HK-2 (cell line): Measurements from ENCODE around the gene TNFAIP1.
"Not testable (repeated sequence)": the region's sequence is repeated elsewhere in the genome, so short reads cannot be mapped to it uniquely, and the experiment has no call there.

Source experiments
- DNase-seq: peaks from one replicate; pipeline ENCODE4 v3.0.0-alpha.2; 2018; ENCODE audit not compliant: unreplicated experiment

The TNFAIP1 gene

GRCh38 chr17:28324781-28325180 lies 10.8 kb upstream of the TNFAIP1 start:
- no peak for DNase-seq

GRCh38 chr17:28325211-28325610 lies 10.3 kb upstream of the TNFAIP1 start:
- no peak for DNase-seq

- DNase-seq, result no peak
These were observed 9.4 kb upstream of the TNFAIP1 start for GRCh38 chr17:28326114-28326513.

- no peak for DNase-seq
These were observed 8.4 kb upstream of the TNFAIP1 start for GRCh38 chr17:28327031-28327607.

GRCh38 chr17:28327709-28328108 lies 7.9 kb upstream of the TNFAIP1 start:
- no peak for DNase-seq

- DNase-seq, result no peak
These were observed 7.2 kb upstream of the TNFAIP1 start for GRCh38 chr17:28328325-28328724.

- DNase-seq, result no peak
These were observed 4.9 kb upstream of the TNFAIP1 start for GRCh38 chr17:28330671-28331070.

- no peak for DNase-seq
These were observed 3.6 kb upstream of the TNFAIP1 start for GRCh38 chr17:28331891-28332420.

GRCh38 chr17:28333083-28333746 lies 2.3 kb upstream of the TNFAIP1 start:
- DNase-seq, result no peak

GRCh38 chr17:28334171-28334570 lies 1.4 kb upstream of the TNFAIP1 start:
- DNase-seq, result no peak

- no peak for DNase-seq
These were observed 828 bp upstream of the TNFAIP1 start for GRCh38 chr17:28334666-28335200.

- DNase-seq, result peak; percentile 77
These were observed 654 bp downstream of the TNFAIP1 start for GRCh38 chr17:28335959-28336871.

- no peak for DNase-seq
These were observed 2.7 kb downstream of the TNFAIP1 start for GRCh38 chr17:28338056-28338768.

GRCh38 chr17:28338769-28339212 lies 3.2 kb downstream of the TNFAIP1 start:
- DNase-seq, result not testable (repeated sequence)

- no peak for DNase-seq
These were observed 3.9 kb downstream of the TNFAIP1 start for GRCh38 chr17:28339431-28339830.

GRCh38 chr17:28340374-28340773 lies 4.8 kb downstream of the TNFAIP1 start:
- no peak for DNase-seq

GRCh38 chr17:28341516-28341915 lies 6.0 kb downstream of the TNFAIP1 start:
- no peak for DNase-seq

- no peak for DNase-seq
These were observed 6.8 kb downstream of the TNFAIP1 start for GRCh38 chr17:28342313-28342712.

GRCh38 chr17:28343491-28343932 lies 8.0 kb downstream of the TNFAIP1 start:
- DNase-seq, result no peak

- DNase-seq, result no peak
These were observed 8.4 kb downstream of the TNFAIP1 start for GRCh38 chr17:28344011-28344410.

- DNase-seq, result no peak
These were observed 8.9 kb downstream of the TNFAIP1 start for GRCh38 chr17:28344435-28344901.
